Measurements from ENCODE around the gene BID.

Gene BID

GRCh38 chr22:17774926-17775685 lies 837 bp upstream of the BID start:
- peak overlapping the region; percentile 6; the same call in 1 of the 2 replicates for H3K4me3 ChIP-seq (ENCODE audit: low read depth, low read length)
- no peak for DNase-seq (ENCODE audit: low read depth, low spot score)
- ChIA-PET POLR2A (no interaction called here), CTCF (interaction anchor here (0.6 to 1.9 kb wide), 5 partner anchors 10 to 37 kb away, joined by 3 to 5 read pairs (median 5); no protein-coding TSS in a partner anchor)
- TF ChIP-seq CTCF (IDR thresholded peaks at IDR 0.05; ENCODE audit: insufficient read depth, low read length, missing control alignments), result no peak

GRCh38 chr22:17773606-17774205 lies 563 bp downstream of the BID start:
- no peak for TF ChIP-seq CTCF (IDR thresholded peaks at IDR 0.05; ENCODE audit: insufficient read depth, low read length, missing control alignments)
- H3K4me3 ChIP-seq (ENCODE audit: low read depth, low read length), result peak overlapping the region; percentile 64
- ChIA-PET CTCF (interaction anchor here (0.6 to 1.9 kb wide), 5 partner anchors 28 to 602 kb away, joined by 3 to 5 read pairs (median 4); no protein-coding TSS in a partner anchor), POLR2A (interaction anchor here (0.8 kb wide), 1 partner anchor 33 kb away, joined by 3 read pairs; no protein-coding TSS in a partner anchor)
- no peak for DNase-seq (ENCODE audit: low read depth, low spot score)

- ChIA-PET CTCF (interaction anchor here (0.6 to 1.8 kb wide), 12 partner anchors 10 to 698 kb away, joined by 3 to 13 read pairs (median 4); no protein-coding TSS in a partner anchor), POLR2A (interaction anchor here (0.6 to 0.8 kb wide), 3 partner anchors 15 to 93 kb away, joined by 3 read pairs; no protein-coding TSS in a partner anchor)
- H3K4me3 ChIP-seq (ENCODE audit: low read depth, low read length), result peak overlapping the region; percentile 64
- no peak for DNase-seq (ENCODE audit: low read depth, low spot score)
- no peak for TF ChIP-seq CTCF (IDR thresholded peaks at IDR 0.05; ENCODE audit: insufficient read depth, low read length, missing control alignments)
Observed at GRCh38 chr22:17772958-17773605, 1.2 kb downstream of the BID start.

GRCh38 chr22:17772249-17772957 lies 1.9 kb downstream of the BID start:
- POLR2A ChIA-PET, result interaction anchor here (0.6 to 0.8 kb wide), 3 partner anchors 15 to 92 kb away, joined by 3 read pairs; no protein-coding TSS in a partner anchor
- CTCF ChIA-PET, result interaction anchor here (0.8 to 1.8 kb wide), 9 partner anchors 9 to 697 kb away, joined by 3 to 13 read pairs (median 4); no protein-coding TSS in a partner anchor

More at GRCh38 chr22:17772249-17772957, 1.9 kb downstream of the BID start:
- peak overlapping the region; percentile 64 for H3K4me3 ChIP-seq (ENCODE audit: low read depth, low read length)
- no peak for TF ChIP-seq CTCF (IDR thresholded peaks at IDR 0.05; ENCODE audit: insufficient read depth, low read length, missing control alignments)
- no peak for DNase-seq (ENCODE audit: low read depth, low spot score)
